GM12878 (cell line): Measurements from ENCODE around the gene PCDHGB1. TPM values are rescaled to one million over a fixed set of nuclear protein-coding genes. Genes with fewer than 3 reads are reported as not detected.

ENCODE experiments used
- polyA plus RNA-seq, 11 experiments: library from polyadenylated mRNA; depleted of rRNA in 4 of 11; unstranded in 6 of 11; stranded (reverse) in 5 of 11; fragments of >200 nt; fragmentation: Nextera tagmentation in 4 of 11; fragmentation: Illumina TruSeq in 1 of 11; extraction: Ambion mirVana in 4 of 11; extraction: Trizol in 1 of 11; gene quantifications; 1 replicate in 1 of 11; 2 replicates in 10 of 11; pipeline versions ENCODE4 v1.2.1 to v1.2.3, GENCODE V29; 2011 to 2016; ENCODE audit warnings: inconsistent platforms in 2 of 11, missing spikeins in 2 of 11, low read depth in 1 of 11
- total RNA-seq, 4 experiments: library from RNA; depleted of rRNA in 3 of 4; stranded (reverse); fragments of >200 nt in 3 of 4; fragmentation: Illumina TruSeq in 1 of 4; extraction: Trizol in 1 of 4; gene quantifications; 2 replicates each; pipeline versions ENCODE4 v1.2.1 to v1.2.3, GENCODE V29; 2013 to 2021

Gene PCDHGB1
- total and polyA plus RNA-seq, 10 of the 15 experiments (the other 5 are each of a cell fraction or from before 2014, with no cell fraction given) = 0.04 to 0.40 (median 0.08) TPM; not detected in 2

Other genes with a start within 250 kb of the PCDHGB1 start
Only the 7 nearest of the 37 such genes appear.
- 0.22 and 0.51 TPM in 2 replicates for gene PCDHGA1, start 19.6 kb upstream of the PCDHGB1 start, total RNA-seq (2014; rRNA removed)
- 0.18 and 0.32 TPM in 2 replicates for gene PCDHGA1, start 19.6 kb upstream of the PCDHGB1 start, total RNA-seq (2014; rRNA removed; fragmentation: Illumina TruSeq; extraction: Trizol)
- gene PCDHGA1, start 19.6 kb upstream of the PCDHGB1 start, total RNA-seq (2021) = 0.19 and 0.31 TPM in 2 replicates
- 0.17 and 0.19 TPM in 2 replicates for gene PCDHGA1, start 19.6 kb upstream of the PCDHGB1 start, polyA plus RNA-seq (2011; rRNA removed)
- gene PCDHGA1, start 19.6 kb upstream of the PCDHGB1 start, polyA plus RNA-seq (2014; fragmentation: Illumina TruSeq; extraction: Trizol) = 0.18 and 0.25 TPM in 2 replicates
- gene PCDHGA1, start 19.6 kb upstream of the PCDHGB1 start, polyA plus RNA-seq (2014; fragmentation: Nextera tagmentation; extraction: Ambion mirVana) = under 1 TPM in 1 of 2 experiments, not detected in 1; 0.02 TPM
- 0.24 and 0.25 TPM in 2 replicates for gene PCDHGA1, start 19.6 kb upstream of the PCDHGB1 start, polyA plus RNA-seq (2014; rRNA removed)
- not detected for gene PCDHGA1, start 19.6 kb upstream of the PCDHGB1 start, polyA plus RNA-seq (2016; fragmentation: Nextera tagmentation; extraction: Ambion mirVana)
- 0.06 TPM in 1 of 2 replicates, not detected in the other for gene PCDHGA2, start 11.3 kb upstream of the PCDHGB1 start, total RNA-seq (2014; rRNA removed)
- gene PCDHGA2, start 11.3 kb upstream of the PCDHGB1 start, total RNA-seq (2014; rRNA removed; fragmentation: Illumina TruSeq; extraction: Trizol) = 0.04 and 0.05 TPM in 2 replicates
- 0.05 and 0.11 TPM in 2 replicates for gene PCDHGA2, start 11.3 kb upstream of the PCDHGB1 start, total RNA-seq (2021)
- gene PCDHGA2, start 11.3 kb upstream of the PCDHGB1 start, polyA plus RNA-seq (2011; rRNA removed) = 0.04 and 0.11 TPM in 2 replicates
- gene PCDHGA2, start 11.3 kb upstream of the PCDHGB1 start, polyA plus RNA-seq (2014; fragmentation: Illumina TruSeq; extraction: Trizol) = 0.03 and 0.08 TPM in 2 replicates
- gene PCDHGA2, start 11.3 kb upstream of the PCDHGB1 start, polyA plus RNA-seq (2014; fragmentation: Nextera tagmentation; extraction: Ambion mirVana) = not detected
- gene PCDHGA2, start 11.3 kb upstream of the PCDHGB1 start, polyA plus RNA-seq (2014; rRNA removed) = 0.03 and 0.10 TPM in 2 replicates
- gene PCDHGA2, start 11.3 kb upstream of the PCDHGB1 start, polyA plus RNA-seq (2016; fragmentation: Nextera tagmentation; extraction: Ambion mirVana) = not detected
- gene PCDHGA3, start 6.3 kb upstream of the PCDHGB1 start, total RNA-seq (2014; rRNA removed) = 0.05 and 0.11 TPM in 2 replicates
- gene PCDHGA3, start 6.3 kb upstream of the PCDHGB1 start, total RNA-seq (2014; rRNA removed; fragmentation: Illumina TruSeq; extraction: Trizol) = not detected in 2 replicates
- gene PCDHGA3, start 6.3 kb upstream of the PCDHGB1 start, total RNA-seq (2021) = 0.08 and 0.10 TPM in 2 replicates
- gene PCDHGA3, start 6.3 kb upstream of the PCDHGB1 start, polyA plus RNA-seq (2011; rRNA removed) = 0.04 TPM in 1 of 2 replicates, not detected in the other
- 0.06 TPM in 1 of 2 replicates, not detected in the other for gene PCDHGA3, start 6.3 kb upstream of the PCDHGB1 start, polyA plus RNA-seq (2014; fragmentation: Illumina TruSeq; extraction: Trizol)
- not detected for gene PCDHGA3, start 6.3 kb upstream of the PCDHGB1 start, polyA plus RNA-seq (2014; fragmentation: Nextera tagmentation; extraction: Ambion mirVana)
- not detected in 2 replicates for gene PCDHGA3, start 6.3 kb upstream of the PCDHGB1 start, polyA plus RNA-seq (2014; rRNA removed)
- under 1 TPM in 1 of 2 experiments, not detected in 1; 0.17 TPM for gene PCDHGA3, start 6.3 kb upstream of the PCDHGB1 start, polyA plus RNA-seq (2016; fragmentation: Nextera tagmentation; extraction: Ambion mirVana)
- 0.11 TPM in 2 replicates for gene PCDHGA4, start 4.9 kb downstream of the PCDHGB1 start, total RNA-seq (2014; rRNA removed)
- 0.09 and 0.18 TPM in 2 replicates for gene PCDHGA4, start 4.9 kb downstream of the PCDHGB1 start, total RNA-seq (2014; rRNA removed; fragmentation: Illumina TruSeq; extraction: Trizol)
- gene PCDHGA4, start 4.9 kb downstream of the PCDHGB1 start, total RNA-seq (2021) = 0.13 TPM in 1 of 2 replicates, not detected in the other
- 0.10 and 0.14 TPM in 2 replicates for gene PCDHGA4, start 4.9 kb downstream of the PCDHGB1 start, polyA plus RNA-seq (2011; rRNA removed)
- 0.13 and 0.33 TPM in 2 replicates for gene PCDHGA4, start 4.9 kb downstream of the PCDHGB1 start, polyA plus RNA-seq (2014; fragmentation: Illumina TruSeq; extraction: Trizol)
- gene PCDHGA4, start 4.9 kb downstream of the PCDHGB1 start, polyA plus RNA-seq (2014; fragmentation: Nextera tagmentation; extraction: Ambion mirVana) = not detected
- gene PCDHGA4, start 4.9 kb downstream of the PCDHGB1 start, polyA plus RNA-seq (2014; rRNA removed) = 0.12 and 0.19 TPM in 2 replicates
- under 1 TPM in 1 of 2 experiments, not detected in 1; 0.17 TPM for gene PCDHGA4, start 4.9 kb downstream of the PCDHGB1 start, polyA plus RNA-seq (2016; fragmentation: Nextera tagmentation; extraction: Ambion mirVana)
- gene PCDHGB2, start 9.9 kb downstream of the PCDHGB1 start, total RNA-seq (2014; rRNA removed) = 0.11 and 0.38 TPM in 2 replicates
- 0.28 and 0.31 TPM in 2 replicates for gene PCDHGB2, start 9.9 kb downstream of the PCDHGB1 start, total RNA-seq (2014; rRNA removed; fragmentation: Illumina TruSeq; extraction: Trizol)
- 0.16 and 0.38 TPM in 2 replicates for gene PCDHGB2, start 9.9 kb downstream of the PCDHGB1 start, total RNA-seq (2021)
- 0.20 and 0.27 TPM in 2 replicates for gene PCDHGB2, start 9.9 kb downstream of the PCDHGB1 start, polyA plus RNA-seq (2011; rRNA removed)
- 0.15 and 0.35 TPM in 2 replicates for gene PCDHGB2, start 9.9 kb downstream of the PCDHGB1 start, polyA plus RNA-seq (2014; fragmentation: Illumina TruSeq; extraction: Trizol)
- not detected for gene PCDHGB2, start 9.9 kb downstream of the PCDHGB1 start, polyA plus RNA-seq (2014; fragmentation: Nextera tagmentation; extraction: Ambion mirVana)
- 0.06 and 0.20 TPM in 2 replicates for gene PCDHGB2, start 9.9 kb downstream of the PCDHGB1 start, polyA plus RNA-seq (2014; rRNA removed)
- under 1 TPM; 0.14 to 0.24 TPM for gene PCDHGB2, start 9.9 kb downstream of the PCDHGB1 start, polyA plus RNA-seq (2016; fragmentation: Nextera tagmentation; extraction: Ambion mirVana)
- 0.11 and 0.23 TPM in 2 replicates for gene PCDHGA5, start 14.1 kb downstream of the PCDHGB1 start, total RNA-seq (2014; rRNA removed)
- gene PCDHGA5, start 14.1 kb downstream of the PCDHGB1 start, total RNA-seq (2014; rRNA removed; fragmentation: Illumina TruSeq; extraction: Trizol) = 0.09 and 0.13 TPM in 2 replicates
- gene PCDHGA5, start 14.1 kb downstream of the PCDHGB1 start, total RNA-seq (2021) = 0.13 and 0.23 TPM in 2 replicates
- gene PCDHGA5, start 14.1 kb downstream of the PCDHGB1 start, polyA plus RNA-seq (2011; rRNA removed) = 0.18 and 0.20 TPM in 2 replicates
- 0.13 and 0.17 TPM in 2 replicates for gene PCDHGA5, start 14.1 kb downstream of the PCDHGB1 start, polyA plus RNA-seq (2014; fragmentation: Illumina TruSeq; extraction: Trizol)
- not detected for gene PCDHGA5, start 14.1 kb downstream of the PCDHGB1 start, polyA plus RNA-seq (2014; fragmentation: Nextera tagmentation; extraction: Ambion mirVana)
- 0.05 and 0.10 TPM in 2 replicates for gene PCDHGA5, start 14.1 kb downstream of the PCDHGB1 start, polyA plus RNA-seq (2014; rRNA removed)
- gene PCDHGA5, start 14.1 kb downstream of the PCDHGB1 start, polyA plus RNA-seq (2016; fragmentation: Nextera tagmentation; extraction: Ambion mirVana) = not detected
- 0.11 and 0.17 TPM in 2 replicates for gene PCDHGB3, start 20.1 kb downstream of the PCDHGB1 start, total RNA-seq (2014; rRNA removed)
- 0.09 and 0.13 TPM in 2 replicates for gene PCDHGB3, start 20.1 kb downstream of the PCDHGB1 start, total RNA-seq (2014; rRNA removed; fragmentation: Illumina TruSeq; extraction: Trizol)
- 0.19 and 0.23 TPM in 2 replicates for gene PCDHGB3, start 20.1 kb downstream of the PCDHGB1 start, total RNA-seq (2021)
- 0.50 and 0.53 TPM in 2 replicates for gene PCDHGB3, start 20.1 kb downstream of the PCDHGB1 start, polyA plus RNA-seq (2011; rRNA removed)
- gene PCDHGB3, start 20.1 kb downstream of the PCDHGB1 start, polyA plus RNA-seq (2014; fragmentation: Illumina TruSeq; extraction: Trizol) = 0.12 and 0.21 TPM in 2 replicates
- not detected for gene PCDHGB3, start 20.1 kb downstream of the PCDHGB1 start, polyA plus RNA-seq (2014; fragmentation: Nextera tagmentation; extraction: Ambion mirVana)
- gene PCDHGB3, start 20.1 kb downstream of the PCDHGB1 start, polyA plus RNA-seq (2014; rRNA removed) = 0.08 and 0.23 TPM in 2 replicates
- gene PCDHGB3, start 20.1 kb downstream of the PCDHGB1 start, polyA plus RNA-seq (2016; fragmentation: Nextera tagmentation; extraction: Ambion mirVana) = not detected